SJCRH30 (cell line): ENCODE results near the gene ILK. TPM values are rescaled to one million over a fixed set of nuclear protein-coding genes. Genes with fewer than 3 reads are reported as not detected.

Source experiments
- DNase-seq, 2 experiments: peaks; one replicate each; pipeline ENCODE4 v3.0.0-alpha.2; 2015 to 2020
- H3K27ac ChIP-seq: fragments of 250-450 bp; sonication (Bioruptor Pico); 2 replicates; pipeline ENCODE4 v1.5.1; 2020; ENCODE audit warnings: mild to moderate bottlenecking, moderate library complexity
- H3K27me3 ChIP-seq: fragments of 250-450 bp; sonication (Bioruptor Pico); 2 replicates; pipeline ENCODE4 v1.5.1; 2020; ENCODE audit warnings: mild to moderate bottlenecking, moderate library complexity
- H3K36me3 ChIP-seq: fragments of 250-450 bp; sonication (Bioruptor Pico); 2 replicates; pipeline ENCODE4 v1.5.1; 2020; ENCODE audit warnings: mild to moderate bottlenecking, moderate library complexity
- H3K4me1 ChIP-seq: fragments of 250-450 bp; sonication (Bioruptor Pico); 2 replicates; pipeline ENCODE4 v1.5.1; 2020; ENCODE audit warnings: mild to moderate bottlenecking, moderate library complexity
- H3K4me3 ChIP-seq: fragments of 250-450 bp; sonication (Bioruptor Pico); 2 replicates; pipeline ENCODE4 v1.5.1; 2020; ENCODE audit warnings: mild to moderate bottlenecking, moderate library complexity
- H3K9me3 ChIP-seq: fragments of 250-450 bp; sonication (Bioruptor Pico); replicated peaks from 2 replicates; pipeline ENCODE4 v1.5.1; 2020; ENCODE audit warnings: mild to moderate bottlenecking, moderate library complexity
- total RNA-seq: library from RNA; depleted of rRNA; stranded (reverse); fragments of >200 nt; shearing (Covaris generic); gene quantifications from 2 replicates; pipeline ENCODE4 v1.2.3, GENCODE V29; 2014

ILK gene
- total RNA-seq, 1 experiment from 2014 or later = 81.4 TPM

GRCh38 chr11:6640985-6641701 is 37.6 kb downstream of the ILK start:
- Histone ChIP-seq H3K27me3 (no peaks in the 10 kb centered on the region), H3K4me1 (peaks cover 3% of the 10 kb centered on the region; the same call in 1 of the 2 replicates), H3K9me3 (no peaks in the 10 kb centered on the region), H3K36me3 (no peaks in the 10 kb centered on the region), H3K4me3 (no peak overlapping the region), H3K27ac (no peak overlapping the region)
- DNase-seq = no peak

- Histone ChIP-seq H3K9me3 (no peaks in the 10 kb centered on the region), H3K27ac (no peak overlapping the region), H3K4me3 (no peak overlapping the region), H3K27me3 (no peaks in the 10 kb centered on the region), H3K4me1 (peaks cover 8% of the 10 kb centered on the region; the same call in 1 of the 2 replicates), H3K36me3 (no peaks in the 10 kb centered on the region)
- DNase-seq = no peak
Measured at GRCh38 chr11:6642957-6643356, 39.4 kb downstream of the ILK start.

- Histone ChIP-seq H3K36me3 (no peaks in the 10 kb centered on the region), H3K4me3 (no peak overlapping the region), H3K4me1 (peaks cover 8% of the 10 kb centered on the region; the same call in 1 of the 2 replicates), H3K9me3 (no peaks in the 10 kb centered on the region), H3K27me3 (no peaks in the 10 kb centered on the region), H3K27ac (no peak overlapping the region)
- DNase-seq = peak in 1 of 2 experiments; percentile 34
Measured at GRCh38 chr11:6646071-6646470, 42.5 kb downstream of the ILK start.

- no peak overlapping the region for H3K27ac ChIP-seq
- DNase-seq = no peak
- H3K27me3 ChIP-seq = no peaks in the 10 kb centered on the region
- H3K4me1 ChIP-seq = peaks cover 8% of the 10 kb centered on the region; the same call in 1 of the 2 replicates
- no peaks in the 10 kb centered on the region for H3K36me3 ChIP-seq
- H3K4me3 ChIP-seq = no peak overlapping the region
- H3K9me3 ChIP-seq = no peaks in the 10 kb centered on the region
Measured at GRCh38 chr11:6646576-6646917, 43.0 kb downstream of the ILK start.

- H3K4me3 ChIP-seq = no peak overlapping the region
- H3K27me3 ChIP-seq = no peaks in the 10 kb centered on the region
- no peaks in the 10 kb centered on the region for H3K9me3 ChIP-seq
- peaks cover 8% of the 10 kb centered on the region; the same call in 1 of the 2 replicates for H3K4me1 ChIP-seq
- no peaks in the 10 kb centered on the region for H3K36me3 ChIP-seq
- no peak for DNase-seq
- no peak overlapping the region for H3K27ac ChIP-seq
Measured at GRCh38 chr11:6646918-6647679, 43.5 kb downstream of the ILK start.

GRCh38 chr11:6647836-6648235 is 44.3 kb downstream of the ILK start:
- no peak for DNase-seq
- Histone ChIP-seq H3K27me3 (no peaks in the 10 kb centered on the region), H3K27ac (no peak overlapping the region)

GRCh38 chr11:6648501-6648900 is 44.9 kb downstream of the ILK start:
- no peak for DNase-seq
- Histone ChIP-seq H3K4me3 (no peak overlapping the region), H3K4me1 (peaks cover 8% of the 10 kb centered on the region; the same call in 1 of the 2 replicates), H3K36me3 (no peaks in the 10 kb centered on the region), H3K27ac (no peak overlapping the region), H3K27me3 (no peaks in the 10 kb centered on the region), H3K9me3 (no peaks in the 10 kb centered on the region)

More at GRCh38 chr11:6647836-6648235, 44.3 kb downstream of the ILK start:
- no peaks in the 10 kb centered on the region for H3K36me3 ChIP-seq
- peaks cover 8% of the 10 kb centered on the region; the same call in 1 of the 2 replicates for H3K4me1 ChIP-seq
- no peaks in the 10 kb centered on the region for H3K9me3 ChIP-seq
- H3K4me3 ChIP-seq = no peak overlapping the region

GRCh38 chr11:6650104-6650503 is 46.5 kb downstream of the ILK start:
- H3K27me3 ChIP-seq = no peaks in the 10 kb centered on the region
- DNase-seq = no peak
- peaks cover 8% of the 10 kb centered on the region; the same call in 1 of the 2 replicates for H3K4me1 ChIP-seq

GRCh38 chr11:6650980-6651379 is 47.4 kb downstream of the ILK start:
- H3K9me3 ChIP-seq = no peaks in the 10 kb centered on the region
- H3K27ac ChIP-seq = no peak overlapping the region
- no peak for DNase-seq
- no peaks in the 10 kb centered on the region for H3K27me3 ChIP-seq
- H3K36me3 ChIP-seq = no peaks in the 10 kb centered on the region
- no peak overlapping the region for H3K4me3 ChIP-seq
- H3K4me1 ChIP-seq = peaks cover 7% of the 10 kb centered on the region; the same call in 1 of the 2 replicates

More at GRCh38 chr11:6650104-6650503, 46.5 kb downstream of the ILK start:
- Histone ChIP-seq H3K27ac (no peak overlapping the region), H3K36me3 (no peaks in the 10 kb centered on the region), H3K9me3 (no peaks in the 10 kb centered on the region), H3K4me3 (no peak overlapping the region)

- no peak for DNase-seq
- no peaks in the 10 kb centered on the region for H3K36me3 ChIP-seq
- no peaks in the 10 kb centered on the region; the same call in 1 of the 2 replicates for H3K4me1 ChIP-seq
- no peak overlapping the region for H3K27ac ChIP-seq
- H3K27me3 ChIP-seq = no peaks in the 10 kb centered on the region
- H3K4me3 ChIP-seq = no peak overlapping the region
- no peaks in the 10 kb centered on the region for H3K9me3 ChIP-seq
Measured at GRCh38 chr11:6652182-6652581, 48.6 kb downstream of the ILK start.

GRCh38 chr11:6653097-6653496 is 49.5 kb downstream of the ILK start:
- Histone ChIP-seq H3K4me3 (no peak overlapping the region), H3K27ac (no peak overlapping the region), H3K4me1 (no peaks in the 10 kb centered on the region; the same call in 1 of the 2 replicates), H3K27me3 (no peaks in the 10 kb centered on the region), H3K9me3 (no peaks in the 10 kb centered on the region), H3K36me3 (no peaks in the 10 kb centered on the region)
- DNase-seq = no peak

- no peaks in the 10 kb centered on the region; the same call in 1 of the 2 replicates for H3K4me1 ChIP-seq
- no peaks in the 10 kb centered on the region for H3K27me3 ChIP-seq
- DNase-seq = no peak
Measured at GRCh38 chr11:6653656-6654055, 50.1 kb downstream of the ILK start.

GRCh38 chr11:6654281-6655019 is 50.9 kb downstream of the ILK start:
- Histone ChIP-seq H3K4me3 (peak overlapping the region; percentile 64), H3K36me3 (no peaks in the 10 kb centered on the region), H3K27me3 (no peaks in the 10 kb centered on the region), H3K9me3 (no peaks in the 10 kb centered on the region), H3K27ac (no peak overlapping the region), H3K4me1 (no peaks in the 10 kb centered on the region; the same call in 1 of the 2 replicates)
- DNase-seq = no peak

More at GRCh38 chr11:6653656-6654055, 50.1 kb downstream of the ILK start:
- H3K4me3 ChIP-seq = no peak overlapping the region
- no peaks in the 10 kb centered on the region for H3K9me3 ChIP-seq
- H3K36me3 ChIP-seq = no peaks in the 10 kb centered on the region
- no peak overlapping the region for H3K27ac ChIP-seq

- no peak overlapping the region for H3K27ac ChIP-seq
- no peaks in the 10 kb centered on the region; the same call in 1 of the 2 replicates for H3K4me1 ChIP-seq
- H3K4me3 ChIP-seq = peak overlapping the region; percentile 64
- H3K27me3 ChIP-seq = no peaks in the 10 kb centered on the region
- no peaks in the 10 kb centered on the region for H3K9me3 ChIP-seq
- no peaks in the 10 kb centered on the region for H3K36me3 ChIP-seq
- peak in 1 of 2 experiments; percentile 22 for DNase-seq
Measured at GRCh38 chr11:6655020-6655789, 51.6 kb downstream of the ILK start.
